SK-N-SH treated with all-trans-retinoic acid at 6 μM for 48 hours (cell line): ENCODE measurements around the gene CNNM3.

Source experiments
- CSRNP3 ChIP-seq: fragments of 250-450 bp; sonication (Bioruptor Pico); IDR thresholded peaks from 2 replicates; pipeline ENCODE4 v1.5.1; 2021; ENCODE audit warnings: mild to moderate bottlenecking, moderate library complexity
- ESRRG ChIP-seq: fragments of 250-450 bp; sonication (Bioruptor Pico); IDR thresholded peaks from 2 replicates; pipeline ENCODE4 v1.6.1; 2021; ENCODE audit warnings: mild to moderate bottlenecking
- OSR1 ChIP-seq: fragments of 250-450 bp; sonication (Bioruptor Pico); IDR thresholded peaks from 2 replicates; pipeline ENCODE4 v1.8.0; 2022; ENCODE audit warnings: moderate library complexity, mild to moderate bottlenecking, inconsistent platforms
- POU6F1 ChIP-seq: fragments of 250-450 bp; sonication (Bioruptor Pico); IDR thresholded peaks from 2 replicates; pipeline ENCODE4 v1.8.0; 2021; ENCODE audit warnings: low read depth, mild to moderate bottlenecking, moderate library complexity, borderline replicate concordance
- PPARA ChIP-seq: fragments of 250-450 bp; sonication (Bioruptor Pico); IDR thresholded peaks from 2 replicates; pipeline ENCODE4 v1.5.0; 2020; ENCODE audit warnings: mild to moderate bottlenecking, borderline replicate concordance
- RARB ChIP-seq: fragments of 250-450 bp; sonication (Bioruptor Pico); IDR thresholded peaks from 2 replicates; pipeline ENCODE4 v1.8.0; 2021; ENCODE audit warnings: mild to moderate bottlenecking, moderate library complexity
- TCF4 ChIP-seq: fragments of 250-450 bp; sonication (Bioruptor Pico); IDR thresholded peaks from 2 replicates; pipeline ENCODE4 v1.8.0; 2021; ENCODE audit warnings: mild to moderate bottlenecking, moderate library complexity, borderline replicate concordance
- TOX ChIP-seq: fragments of 250-450 bp; sonication (Bioruptor Pico); IDR thresholded peaks from 2 replicates; pipeline ENCODE4 v1.8.0; 2021; ENCODE audit warnings: mild to moderate bottlenecking, moderate library complexity, borderline replicate concordance
- ZFP3 ChIP-seq: fragments of 250-450 bp; sonication (Bioruptor Pico); IDR thresholded peaks from 2 replicates; pipeline ENCODE4 v1.5.0; 2020; ENCODE audit warnings: mild to moderate bottlenecking, moderate library complexity
- TF ChIP-seq, protein P1 (sequence below): fragments of 250-450 bp; sonication (Bioruptor Pico); IDR thresholded peaks from 2 replicates; pipeline ENCODE4 v1.5.1; 2020; ENCODE audit warnings: low read depth, mild to moderate bottlenecking, moderate library complexity
- TF ChIP-seq, protein P2 (sequence below): fragments of 250-450 bp; sonication (Bioruptor Pico); IDR thresholded peaks from 2 replicates; pipeline ENCODE4 v1.8.0; 2020; ENCODE audit warnings: mild to moderate bottlenecking, moderate library complexity, borderline replicate concordance

DNA sequence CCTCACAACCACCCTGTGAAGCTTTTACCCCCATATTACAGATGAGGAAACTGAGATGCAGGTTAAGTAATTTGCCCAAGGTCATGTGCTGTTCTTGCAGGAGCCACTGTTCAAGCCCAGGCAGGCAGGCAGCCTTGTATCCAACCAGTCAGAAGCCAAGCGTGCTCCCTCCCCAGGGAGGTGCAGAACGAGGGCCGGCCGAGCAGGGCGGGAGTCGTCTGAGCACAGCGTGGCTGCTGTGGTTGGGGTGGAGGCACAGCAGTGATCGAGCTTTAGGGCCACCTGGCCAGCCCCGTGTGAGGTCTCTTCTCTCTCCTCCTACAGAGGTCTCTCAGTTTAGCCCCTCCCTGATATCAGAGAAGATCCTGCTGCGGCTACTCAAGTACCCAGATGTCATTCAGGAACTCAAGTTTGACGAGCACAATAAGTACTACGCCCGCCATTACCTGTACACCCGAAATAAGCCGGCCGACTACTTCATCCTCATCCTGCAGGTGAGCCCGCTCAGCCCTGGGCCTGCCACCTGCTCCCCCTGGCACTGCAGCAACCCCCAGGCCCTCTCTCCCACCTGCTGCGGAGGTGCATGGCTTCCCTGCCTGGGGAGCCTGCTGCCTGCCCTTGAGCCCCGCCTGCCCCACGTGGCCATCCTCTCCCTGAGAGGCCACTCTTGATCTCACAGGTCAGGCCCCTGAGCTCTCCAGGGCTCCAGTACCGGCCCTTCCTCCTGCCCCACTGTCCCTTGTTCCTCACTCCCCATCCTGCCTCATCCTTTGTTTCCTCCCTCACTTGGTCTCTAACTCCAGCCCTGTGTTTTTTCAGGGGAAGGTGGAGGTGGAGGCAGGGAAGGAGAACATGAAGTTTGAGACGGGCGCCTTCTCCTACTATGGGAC lies 17.1 kb upstream of the CNNM3 start:
- TF ChIP-seq ZFP3 (CRISPR knock-in tag) (no peak), TOX (CRISPR knock-in tag) (no peak), POU6F1 (CRISPR knock-in tag) (no peak), CSRNP3 (CRISPR knock-in tag) (no peak), PPARA (no peak), ESRRG (CRISPR knock-in tag) (no peak), RARB (CRISPR knock-in tag) (no peak), TCF4 (CRISPR knock-in tag) (no peak), OSR1 (CRISPR knock-in tag) (no peak)
- TF ChIP-seq, protein P1, sequence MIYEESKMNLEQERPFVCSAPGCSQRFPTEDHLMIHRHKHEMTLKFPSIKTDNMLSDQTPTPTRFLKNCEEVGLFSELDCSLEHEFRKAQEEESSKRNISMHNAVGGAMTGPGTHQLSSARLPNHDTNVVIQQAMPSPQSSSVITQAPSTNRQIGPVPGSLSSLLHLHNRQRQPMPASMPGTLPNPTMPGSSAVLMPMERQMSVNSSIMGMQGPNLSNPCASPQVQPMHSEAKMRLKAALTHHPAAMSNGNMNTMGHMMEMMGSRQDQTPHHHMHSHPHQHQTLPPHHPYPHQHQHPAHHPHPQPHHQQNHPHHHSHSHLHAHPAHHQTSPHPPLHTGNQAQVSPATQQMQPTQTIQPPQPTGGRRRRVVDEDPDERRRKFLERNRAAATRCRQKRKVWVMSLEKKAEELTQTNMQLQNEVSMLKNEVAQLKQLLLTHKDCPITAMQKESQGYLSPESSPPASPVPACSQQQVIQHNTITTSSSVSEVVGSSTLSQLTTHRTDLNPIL (CRISPR knock-in tag), result no peak
- TF ChIP-seq, protein P2, sequence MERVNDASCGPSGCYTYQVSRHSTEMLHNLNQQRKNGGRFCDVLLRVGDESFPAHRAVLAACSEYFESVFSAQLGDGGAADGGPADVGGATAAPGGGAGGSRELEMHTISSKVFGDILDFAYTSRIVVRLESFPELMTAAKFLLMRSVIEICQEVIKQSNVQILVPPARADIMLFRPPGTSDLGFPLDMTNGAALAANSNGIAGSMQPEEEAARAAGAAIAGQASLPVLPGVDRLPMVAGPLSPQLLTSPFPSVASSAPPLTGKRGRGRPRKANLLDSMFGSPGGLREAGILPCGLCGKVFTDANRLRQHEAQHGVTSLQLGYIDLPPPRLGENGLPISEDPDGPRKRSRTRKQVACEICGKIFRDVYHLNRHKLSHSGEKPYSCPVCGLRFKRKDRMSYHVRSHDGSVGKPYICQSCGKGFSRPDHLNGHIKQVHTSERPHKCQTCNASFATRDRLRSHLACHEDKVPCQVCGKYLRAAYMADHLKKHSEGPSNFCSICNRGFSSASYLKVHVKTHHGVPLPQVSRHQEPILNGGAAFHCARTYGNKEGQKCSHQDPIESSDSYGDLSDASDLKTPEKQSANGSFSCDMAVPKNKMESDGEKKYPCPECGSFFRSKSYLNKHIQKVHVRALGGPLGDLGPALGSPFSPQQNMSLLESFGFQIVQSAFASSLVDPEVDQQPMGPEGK (CRISPR knock-in tag), result no peak
